NT2/D1 (cell line): ENCODE measurements around the gene PXMP2.

ENCODE experiments used
- DNase-seq: peaks from one replicate; pipeline ENCODE4 v3.0.0-alpha.2; 2011; ENCODE audit warnings: low read depth, low spot score
- H3K27me3 ChIP-seq: 2 replicates; pipeline ENCODE4 v1.6.0; 2011; ENCODE audit warnings: mild to moderate bottlenecking; ENCODE audit not compliant: insufficient read length, insufficient read depth
- H3K36me3 ChIP-seq: 2 replicates; pipeline ENCODE4 v1.6.1; 2011; ENCODE audit warnings: mild to moderate bottlenecking, low read length, mixed read lengths; ENCODE audit not compliant: insufficient read depth, insufficient read length
- H3K4me1 ChIP-seq: 2 replicates; pipeline ENCODE4 v1.5.1; 2011; ENCODE audit not compliant: insufficient read depth, insufficient read length
- H3K4me3 ChIP-seq: 2 replicates; pipeline ENCODE4 v1.5.1; 2011; ENCODE audit warnings: low read depth; ENCODE audit not compliant: insufficient read length
- H3K9ac ChIP-seq: 2 replicates; pipeline ENCODE4 v1.6.0; 2011; ENCODE audit warnings: low read depth; ENCODE audit not compliant: insufficient read length
- H3K9me3 ChIP-seq: 2 replicates; pipeline ENCODE4 v1.5.1; 2011; ENCODE audit warnings: mild to moderate bottlenecking, low read length; ENCODE audit not compliant: insufficient read depth
- SUZ12 ChIP-seq: IDR thresholded peaks from 2 replicates; pipeline ENCODE4 v1.6.1; 2011; ENCODE audit not compliant: insufficient read length, insufficient read depth; ENCODE audit errors: extremely low read depth
- YY1 ChIP-seq: IDR thresholded peaks from 2 replicates; pipeline ENCODE4 v1.6.1; 2011; ENCODE audit not compliant: insufficient read length, insufficient read depth
- ZNF274 ChIP-seq: IDR thresholded peaks from 2 replicates; pipeline ENCODE4 v1.6.1; 2011; ENCODE audit warnings: mild to moderate bottlenecking, low read depth, low read length

The PXMP2 gene

GRCh38 chr12:132662901-132663755 is 24.3 kb upstream of the PXMP2 start:
- peaks cover 96% of the 10 kb centered on the region for H3K36me3 ChIP-seq
- no peaks in the 10 kb centered on the region for H3K4me1 ChIP-seq
- no peak overlapping the region for H3K4me3 ChIP-seq
- no peaks in the 10 kb centered on the region for H3K27me3 ChIP-seq
- no peak overlapping the region for H3K9ac ChIP-seq
- no peak for DNase-seq
- H3K9me3 ChIP-seq, result no peaks in the 10 kb centered on the region
- TF ChIP-seq YY1, result no peak
- no peak for TF ChIP-seq SUZ12
- TF ChIP-seq ZNF274, result no peak

- H3K4me3 ChIP-seq, result no peak overlapping the region
- no peaks in the 10 kb centered on the region for H3K27me3 ChIP-seq
- DNase-seq, result no peak
- H3K36me3 ChIP-seq, result peaks cover 96% of the 10 kb centered on the region
- H3K9ac ChIP-seq, result no peak overlapping the region
- no peaks in the 10 kb centered on the region for H3K4me1 ChIP-seq
- TF ChIP-seq ZNF274 (no peak), YY1 (no peak), SUZ12 (no peak)
- no peaks in the 10 kb centered on the region for H3K9me3 ChIP-seq
These were observed 22.9 kb upstream of the PXMP2 start for GRCh38 chr12:132664206-132665148.

GRCh38 chr12:132665149-132665491 is 22.3 kb upstream of the PXMP2 start:
- peaks cover 98% of the 10 kb centered on the region for H3K36me3 ChIP-seq
- no peaks in the 10 kb centered on the region for H3K27me3 ChIP-seq
- H3K9ac ChIP-seq, result no peak overlapping the region
- no peak overlapping the region for H3K4me3 ChIP-seq
- DNase-seq, result no peak
- no peaks in the 10 kb centered on the region for H3K9me3 ChIP-seq
- H3K4me1 ChIP-seq, result peaks cover 2% of the 10 kb centered on the region
- TF ChIP-seq YY1, result no peak
- TF ChIP-seq SUZ12, result no peak
- no peak for TF ChIP-seq ZNF274

GRCh38 chr12:132665794-132666193 is 21.6 kb upstream of the PXMP2 start:
- TF ChIP-seq YY1, result no peak
- TF ChIP-seq ZNF274, result no peak
- no peak for TF ChIP-seq SUZ12
- H3K4me1 ChIP-seq, result peaks cover 2% of the 10 kb centered on the region
- no peak for DNase-seq
- peaks cover 95% of the 10 kb centered on the region for H3K36me3 ChIP-seq
- H3K9ac ChIP-seq, result no peak overlapping the region
- H3K4me3 ChIP-seq, result no peak overlapping the region
- H3K9me3 ChIP-seq, result no peaks in the 10 kb centered on the region
- H3K27me3 ChIP-seq, result no peaks in the 10 kb centered on the region

GRCh38 chr12:132668191-132669088 is 18.9 kb upstream of the PXMP2 start:
- Histone ChIP-seq H3K4me1 (peaks cover 2% of the 10 kb centered on the region), H3K9me3 (no peaks in the 10 kb centered on the region), H3K4me3 (no peak overlapping the region), H3K9ac (no peak overlapping the region), H3K36me3 (peaks cover 94% of the 10 kb centered on the region), H3K27me3 (no peaks in the 10 kb centered on the region)
- no peak for DNase-seq
- TF ChIP-seq YY1 (no peak), SUZ12 (no peak), ZNF274 (no peak)

GRCh38 chr12:132669166-132669879 is 18.1 kb upstream of the PXMP2 start:
- Histone ChIP-seq H3K36me3 (peaks cover 94% of the 10 kb centered on the region), H3K9ac (no peak overlapping the region), H3K4me3 (no peak overlapping the region), H3K9me3 (no peaks in the 10 kb centered on the region), H3K4me1 (peaks cover 2% of the 10 kb centered on the region), H3K27me3 (no peaks in the 10 kb centered on the region)
- no peak for DNase-seq
- TF ChIP-seq ZNF274 (no peak), SUZ12 (no peak), YY1 (no peak)
